OCI-LY7 (cell line): Measurements from ENCODE around the gene ABCA7. TPM values are rescaled to one million over a fixed set of nuclear protein-coding genes. Genes with fewer than 3 reads are reported as not detected.

Experiments
- BruUV-seq: library from RNA; stranded (reverse); fragments of 400-500 nt; replicated peaks from 2 replicates; lab custom pipeline; 2021; lab: Mats Ljungman, UMichigan
- CTCF ChIA-PET: fragments of 300-600 bp; sonication (Branson Sonifier 250); formaldehyde crosslinking; loops from one replicate; lab custom pipeline; 2022; ENCODE audit warnings: antibody characterized with exemption; ENCODE audit not compliant: unreplicated experiment; lab: Charles Lee
- POLR2A ChIA-PET: fragments of 300-600 bp; sonication (Branson Sonifier 250); formaldehyde crosslinking; loops from one replicate; lab custom pipeline; 2022; ENCODE audit warnings: antibody characterized with exemption; lab: Charles Lee
- DNase-seq: peaks from one replicate; pipeline ENCODE4 v3.0.0-alpha.2; 2015; ENCODE audit warnings: low spot score
- H2AFZ ChIP-seq: fragments of 200-600 bp; sonication (generic), shearing (Covaris generic); 2 replicates; pipeline ENCODE4 v1.6.1; 2014; ENCODE audit warnings: mild to moderate bottlenecking, antibody characterized with exemption, low read length, moderate library complexity
- H3K27ac ChIP-seq: fragments of 200-600 bp; sonication (generic); 2 replicates; pipeline ENCODE4 v1.5.1; 2014; ENCODE audit warnings: mixed run types, low read depth, mild to moderate bottlenecking, moderate library complexity, low read length, inconsistent platforms; ENCODE audit not compliant: poor library complexity, severe bottlenecking
- H3K36me3 ChIP-seq: fragments of 200-600 bp; sonication (generic); 2 replicates; pipeline ENCODE4 v1.6.1; 2014; ENCODE audit warnings: mild to moderate bottlenecking, antibody characterized with exemption, low read length, moderate library complexity, mixed read lengths; ENCODE audit not compliant: insufficient read depth
- H3K4me1 ChIP-seq: fragments of 200-600 bp; sonication (generic); 2 replicates; pipeline ENCODE4 v1.5.1; 2014; ENCODE audit warnings: mild to moderate bottlenecking, low read length; ENCODE audit not compliant: insufficient read depth, poor library complexity, severe bottlenecking
- H3K4me2 ChIP-seq: fragments of 200-600 bp; sonication (generic); 2 replicates; pipeline ENCODE4 v1.6.1; 2014; ENCODE audit warnings: mild to moderate bottlenecking, low read length
- H3K4me3 ChIP-seq: fragments of 200-600 bp; sonication (generic); 2 replicates; pipeline ENCODE4 v1.5.1; 2014; ENCODE audit warnings: mild to moderate bottlenecking, low read depth, low read length; ENCODE audit not compliant: poor library complexity, severe bottlenecking
- H3K79me2 ChIP-seq: fragments of 200-600 bp; sonication (generic); 2 replicates; pipeline ENCODE4 v1.6.1; 2016; ENCODE audit warnings: low read depth, mild to moderate bottlenecking, low read length, moderate library complexity, mixed read lengths; ENCODE audit not compliant: insufficient read depth
- H3K9me2 ChIP-seq: fragments of 200-600 bp; sonication (generic); 2 replicates; pipeline ENCODE4 v1.6.1; 2016; ENCODE audit warnings: mild to moderate bottlenecking, low read length, mixed read lengths; ENCODE audit not compliant: insufficient read depth
- H3K9me3 ChIP-seq: fragments of 200-600 bp; sonication (generic); 2 replicates; pipeline ENCODE4 v1.6.1; 2014; ENCODE audit warnings: mild to moderate bottlenecking, mixed run types, low read length, mixed read lengths
- H4K20me1 ChIP-seq: fragments of 200-600 bp; sonication (generic); 2 replicates; pipeline ENCODE4 v1.6.1; 2014; ENCODE audit warnings: mild to moderate bottlenecking, antibody characterized with exemption, low read length, moderate library complexity, mixed read lengths; ENCODE audit not compliant: insufficient read depth
- EZH2phosphoT487 ChIP-seq: fragments of 200-600 bp; sonication (generic); IDR thresholded peaks from 2 replicates; pipeline ENCODE4 v1.6.1; 2018; ENCODE audit warnings: low read depth, borderline replicate concordance, mild to moderate bottlenecking, mixed run types, antibody characterized with exemption, low read length, moderate library complexity, mixed read lengths
- intact Hi-C: fragments of 100-400 bp; cut with micrococcal nuclease; formaldehyde crosslinking; loops from one replicate; pipeline ENCODE4 v1.10.0; 2022; ENCODE audit not compliant: unreplicated experiment
- total RNA-seq, 2 experiments: library from RNA; depleted of rRNA in 1 of 2; stranded (reverse); fragments of >200 nt in 1 of 2; shearing (Covaris generic) in 1 of 2; gene quantifications; 2 replicates each; pipeline ENCODE4 v1.2.3, GENCODE V29; 2014 to 2022
- TF ChIP-seq, protein P1 (sequence below): fragments of 200-600 bp; sonication (generic); conservative IDR thresholded peaks from 2 replicates; pipeline ENCODE4 v1.5.1; 2014; ENCODE audit warnings: mild to moderate bottlenecking, antibody characterized with exemption, low read length, moderate library complexity, mixed read lengths

The ABCA7 gene
- total RNA-seq, 2 experiments from 2014 or later = 43.3 to 66.6 TPM

DNA sequence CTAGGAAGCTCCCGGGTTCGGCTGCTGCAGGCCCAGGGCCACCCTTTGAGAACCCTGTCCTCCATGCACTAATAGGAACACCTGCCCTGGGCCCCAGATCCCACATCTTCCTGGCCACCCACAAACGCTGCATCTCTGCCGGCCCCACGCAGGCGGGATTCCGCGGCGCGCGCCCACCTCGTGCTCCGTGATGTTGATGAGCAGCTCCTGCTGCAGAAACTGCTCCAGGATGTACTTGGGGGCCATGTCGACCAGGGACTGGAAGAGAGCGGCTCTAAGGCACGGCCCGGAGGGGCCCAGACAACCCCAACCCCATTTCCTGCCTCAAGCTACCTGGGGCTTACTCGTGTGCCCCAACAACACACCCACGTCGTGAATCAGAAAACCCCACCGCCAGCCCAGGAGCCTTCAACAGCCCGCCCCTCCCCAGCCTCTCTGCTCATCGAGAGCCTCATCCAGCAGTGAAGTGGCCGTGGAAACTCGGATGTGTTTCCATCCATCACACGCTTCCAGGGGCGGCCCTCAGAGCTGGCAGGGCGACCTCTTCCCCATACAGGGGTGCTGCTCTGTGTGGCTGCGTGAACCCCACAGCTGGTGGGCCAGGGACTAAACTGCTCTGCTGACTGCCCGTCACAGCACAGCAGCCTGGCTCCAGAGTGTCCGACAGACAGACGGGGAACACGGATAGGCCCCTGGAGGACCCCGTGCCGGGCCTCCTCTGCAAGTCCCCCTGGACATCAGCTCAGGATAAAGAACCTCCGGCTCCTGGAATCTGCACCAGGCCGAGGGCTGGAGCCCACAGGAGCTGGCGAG lies 51.0 kb downstream of the ABCA7 start:
- POLR2A ChIA-PET = interaction anchor here (1.2 kb wide), 1 partner anchor 33 kb away, joined by 3 read pairs; no protein-coding TSS in a partner anchor
- peaks cover 23% of the 10 kb centered on the region for H3K79me2 ChIP-seq
- H3K27ac ChIP-seq = no peak overlapping the region

DNA sequence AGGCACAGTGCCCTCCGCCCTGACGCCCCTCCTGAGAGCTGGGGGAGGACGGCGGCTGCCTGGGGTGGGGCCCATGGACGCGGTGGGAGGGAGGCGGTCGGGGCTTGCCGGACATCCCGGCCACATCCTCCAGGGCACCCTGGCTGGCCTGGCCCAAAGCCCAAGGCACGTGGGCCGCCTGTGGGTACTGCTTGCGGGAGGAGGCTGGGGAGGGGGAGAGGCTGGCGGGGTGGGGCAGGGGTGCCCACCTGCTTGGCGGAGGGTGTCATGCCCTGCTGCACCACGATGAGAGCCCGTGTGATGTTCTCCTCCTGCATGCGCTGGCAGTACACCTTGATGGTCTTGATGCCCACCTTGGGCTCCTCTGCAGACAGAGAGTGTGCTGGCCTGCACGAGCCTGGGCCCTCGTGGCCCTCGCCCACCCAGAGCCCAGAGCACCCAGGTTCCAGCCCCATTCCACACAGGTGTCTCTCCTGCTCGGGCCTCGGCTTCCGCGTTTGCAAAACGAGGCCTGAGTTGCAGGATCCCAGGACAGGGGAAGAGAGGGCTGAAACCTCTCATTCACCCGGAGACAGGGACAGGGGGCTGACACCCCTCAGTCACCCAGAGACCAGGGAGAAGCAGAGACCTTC lies 51.8 kb downstream of the ABCA7 start:
- H3K4me2 ChIP-seq = no peak overlapping the region
- no TSS peak for BruUV-seq
- intact Hi-C loops = no loop called here
- H3K9me2 ChIP-seq = no peaks in the 10 kb centered on the region
- H4K20me1 ChIP-seq = 0 out of 2 replicates have a peak, but pooled peaks cover 4% of the 10 kb centered on the region
- DNase-seq = no peak
- ChIA-PET POLR2A (no interaction called here), CTCF (no interaction called here)
- H3K4me1 ChIP-seq = peaks cover 50% of the 10 kb centered on the region
- H3K4me3 ChIP-seq = no peak overlapping the region
- H3K27ac ChIP-seq = no peak overlapping the region
- no peaks in the 10 kb centered on the region for H3K9me3 ChIP-seq
- peaks cover 64% of the 10 kb centered on the region for H3K36me3 ChIP-seq
- no peak for TF ChIP-seq EZH2phosphoT487
- TF ChIP-seq, protein P1, sequence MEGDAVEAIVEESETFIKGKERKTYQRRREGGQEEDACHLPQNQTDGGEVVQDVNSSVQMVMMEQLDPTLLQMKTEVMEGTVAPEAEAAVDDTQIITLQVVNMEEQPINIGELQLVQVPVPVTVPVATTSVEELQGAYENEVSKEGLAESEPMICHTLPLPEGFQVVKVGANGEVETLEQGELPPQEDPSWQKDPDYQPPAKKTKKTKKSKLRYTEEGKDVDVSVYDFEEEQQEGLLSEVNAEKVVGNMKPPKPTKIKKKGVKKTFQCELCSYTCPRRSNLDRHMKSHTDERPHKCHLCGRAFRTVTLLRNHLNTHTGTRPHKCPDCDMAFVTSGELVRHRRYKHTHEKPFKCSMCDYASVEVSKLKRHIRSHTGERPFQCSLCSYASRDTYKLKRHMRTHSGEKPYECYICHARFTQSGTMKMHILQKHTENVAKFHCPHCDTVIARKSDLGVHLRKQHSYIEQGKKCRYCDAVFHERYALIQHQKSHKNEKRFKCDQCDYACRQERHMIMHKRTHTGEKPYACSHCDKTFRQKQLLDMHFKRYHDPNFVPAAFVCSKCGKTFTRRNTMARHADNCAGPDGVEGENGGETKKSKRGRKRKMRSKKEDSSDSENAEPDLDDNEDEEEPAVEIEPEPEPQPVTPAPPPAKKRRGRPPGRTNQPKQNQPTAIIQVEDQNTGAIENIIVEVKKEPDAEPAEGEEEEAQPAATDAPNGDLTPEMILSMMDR = no peak
- no peak overlapping the region for H2AFZ ChIP-seq
- H3K79me2 ChIP-seq = peaks cover 23% of the 10 kb centered on the region

More for the DNA sequence above, 51.0 kb downstream of the ABCA7 start:
- no peaks in the 10 kb centered on the region for H3K9me2 ChIP-seq
- peaks cover 43% of the 10 kb centered on the region for H3K4me1 ChIP-seq
- no peak overlapping the region for H3K4me3 ChIP-seq
- no peaks in the 10 kb centered on the region for H3K9me3 ChIP-seq
- no peak for TF ChIP-seq EZH2phosphoT487
- TF ChIP-seq, protein P1 = no peak
- 0 out of 2 replicates have a peak, but pooled peaks cover 4% of the 10 kb centered on the region for H4K20me1 ChIP-seq
- BruUV-seq = no TSS peak
- DNase-seq = no peak
- H3K4me2 ChIP-seq = no peak overlapping the region
- peaks cover 71% of the 10 kb centered on the region for H3K36me3 ChIP-seq
- intact Hi-C loops = no loop called here
- H2AFZ ChIP-seq = no peak overlapping the region
- CTCF ChIA-PET = no interaction called here
